Ecto neural progenitor cell (in vitro differentiated cells): ENCODE measurements around the gene FCHSD2.
"Not testable (repeated sequence)": the region's sequence is repeated elsewhere in the genome, so short reads cannot be mapped to it uniquely, and the experiment has no call there.

Source experiments
- DNase-seq: peaks from one replicate; pipeline ENCODE4 v3.0.0-alpha.2; 2018; ENCODE audit warnings: low spot score

FCHSD2 gene

GRCh38 chr11:72864702-72865655 is 277.1 kb downstream of the FCHSD2 start:
- no peak for DNase-seq

- no peak for DNase-seq
These were observed 278.2 kb downstream of the FCHSD2 start for GRCh38 chr11:72863916-72864315.

GRCh38 chr11:72863091-72863490 is 279.0 kb downstream of the FCHSD2 start:
- DNase-seq = no peak

GRCh38 chr11:72860592-72860991 is 281.5 kb downstream of the FCHSD2 start:
- DNase-seq = no peak

- no peak for DNase-seq
These were observed 282.1 kb downstream of the FCHSD2 start for GRCh38 chr11:72860010-72860409.

GRCh38 chr11:72859126-72859525 is 283.0 kb downstream of the FCHSD2 start:
- no peak for DNase-seq

GRCh38 chr11:72858267-72858666 is 283.9 kb downstream of the FCHSD2 start:
- not testable (repeated sequence) for DNase-seq

GRCh38 chr11:72856551-72857345 is 285.4 kb downstream of the FCHSD2 start:
- no peak for DNase-seq

- no peak for DNase-seq
These were observed 286.1 kb downstream of the FCHSD2 start for GRCh38 chr11:72856065-72856464.

- no peak for DNase-seq
These were observed 290.4 kb downstream of the FCHSD2 start for GRCh38 chr11:72851726-72852125.

- DNase-seq = no peak
These were observed 291.3 kb downstream of the FCHSD2 start for GRCh38 chr11:72850832-72851231.

- DNase-seq = no peak
These were observed 293.2 kb downstream of the FCHSD2 start for GRCh38 chr11:72848846-72849466.

- DNase-seq = no peak
These were observed 297.8 kb downstream of the FCHSD2 start for GRCh38 chr11:72844356-72844755.

- DNase-seq = no peak
These were observed 299.3 kb downstream of the FCHSD2 start for GRCh38 chr11:72842653-72843330.

- no peak for DNase-seq
These were observed 300.0 kb downstream of the FCHSD2 start for GRCh38 chr11:72842126-72842525.

GRCh38 chr11:72841397-72841796 is 300.7 kb downstream of the FCHSD2 start:
- no peak for DNase-seq

GRCh38 chr11:72840780-72841179 is 301.3 kb downstream of the FCHSD2 start:
- no peak for DNase-seq

GRCh38 chr11:72838691-72839305 is 303.3 kb downstream of the FCHSD2 start:
- DNase-seq = no peak

GRCh38 chr11:72836111-72836510 is 306.0 kb downstream of the FCHSD2 start:
- DNase-seq = no peak

- DNase-seq = no peak
These were observed 307.2 kb downstream of the FCHSD2 start for GRCh38 chr11:72834905-72835304.

GRCh38 chr11:72833811-72834493 is 308.2 kb downstream of the FCHSD2 start:
- no peak for DNase-seq
